GM23248 (cell line): ENCODE results near the gene PHF12. TPM values are rescaled to one million over a fixed set of nuclear protein-coding genes. Genes with fewer than 3 reads are reported as not detected.

Source experiments
- DNase-seq: peaks from one replicate; pipeline ENCODE4 v3.0.0-alpha.2; 2015
- H2AFZ ChIP-seq: fragments of 200-600 bp; sonication (generic); 2 replicates; pipeline ENCODE4 v1.6.1; 2016; ENCODE audit warnings: antibody characterized with exemption
- H3F3A ChIP-seq: fragments of 200-600 bp; sonication (generic); 2 replicates; pipeline ENCODE4 v1.6.1; 2016; ENCODE audit warnings: mild to moderate bottlenecking, antibody characterized with exemption, mixed run types; ENCODE audit not compliant: insufficient read depth
- H3K27ac ChIP-seq: fragments of 200-600 bp; sonication (generic); 2 replicates; pipeline ENCODE4 v1.5.1; 2016; ENCODE audit warnings: mild to moderate bottlenecking
- H3K27me3 ChIP-seq: fragments of 200-600 bp; sonication (generic); replicated peaks from 2 replicates; pipeline ENCODE4 v1.6.1; 2016; ENCODE audit warnings: mild to moderate bottlenecking; ENCODE audit not compliant: insufficient read depth
- H3K36me3 ChIP-seq: fragments of 200-600 bp; sonication (generic); 2 replicates; pipeline ENCODE4 v1.6.1; 2016; ENCODE audit warnings: low read depth, mild to moderate bottlenecking
- H3K4me1 ChIP-seq: fragments of 200-600 bp; sonication (generic); 2 replicates; pipeline ENCODE4 v1.6.1; 2016; ENCODE audit warnings: mild to moderate bottlenecking; ENCODE audit not compliant: insufficient read depth
- H3K4me2 ChIP-seq: fragments of 200-600 bp; sonication (generic); one replicate; pipeline ENCODE4 v1.6.1; 2016; ENCODE audit warnings: mild to moderate bottlenecking; ENCODE audit not compliant: unreplicated experiment
- H3K4me3 ChIP-seq: fragments of 200-600 bp; sonication (generic); 2 replicates; pipeline ENCODE4 v1.5.1; 2016; ENCODE audit warnings: mild to moderate bottlenecking
- H3K79me2 ChIP-seq: fragments of 200-600 bp; sonication (generic); 2 replicates; pipeline ENCODE4 v1.6.1; 2016; ENCODE audit warnings: mild to moderate bottlenecking; ENCODE audit not compliant: insufficient read depth
- H3K9ac ChIP-seq: fragments of 200-600 bp; sonication (generic); 2 replicates; pipeline ENCODE4 v1.6.1; 2016; ENCODE audit warnings: mild to moderate bottlenecking
- H3K9me2 ChIP-seq: fragments of 200-600 bp; sonication (generic); 2 replicates; pipeline ENCODE4 v1.6.1; 2016; ENCODE audit warnings: mixed run types, mild to moderate bottlenecking, moderate library complexity; ENCODE audit not compliant: insufficient read depth
- H3K9me3 ChIP-seq: fragments of 200-600 bp; sonication (generic); one replicate; pipeline ENCODE4 v1.6.1; 2017; ENCODE audit warnings: low read depth
- H4K20me1 ChIP-seq: fragments of 200-600 bp; sonication (generic); 2 replicates; pipeline ENCODE4 v1.6.0; 2016; ENCODE audit not compliant: insufficient read depth
- EZH2 ChIP-seq: fragments of 200-600 bp; sonication (generic); IDR thresholded peaks from 2 replicates; pipeline ENCODE4 v1.6.1; 2018; ENCODE audit warnings: antibody characterized with exemption, mild to moderate bottlenecking; ENCODE audit not compliant: insufficient read depth, poor library complexity, severe bottlenecking
- EZH2phosphoT487 ChIP-seq: fragments of 200-600 bp; sonication (generic); IDR thresholded peaks from 2 replicates; pipeline ENCODE4 v1.6.1; 2018; ENCODE audit warnings: antibody characterized with exemption, moderate library complexity, mild to moderate bottlenecking, low read depth; ENCODE audit not compliant: insufficient read depth
- WGBS, 2 experiments: methylation state at CpG; one replicate each; pipeline ENCODE4 v1.1.6; 2015 to 2017; ENCODE audit warnings: low lambda C conversion rate in 2 of 2, low coverage in 1 of 2; ENCODE audit errors: missing lambda C conversion rate in 2 of 2; 5-methylcytosine and 5-hydroxymethylcytosine counted together
- in situ Hi-C: fragments of 300-500 bp; cut with MboI; formaldehyde crosslinking; loops from 2 replicates; pipeline ENCODE4 v1.15.0; 2020
- polyA plus RNA-seq: library from polyadenylated mRNA; unstranded; fragments of >200 nt; fragmentation: Nextera tagmentation; extraction: Ambion mirVana; gene quantifications from 2 replicates; pipeline ENCODE4 v1.2.1, GENCODE V29; 2016
- total RNA-seq: library from RNA; depleted of rRNA; stranded (reverse); fragments of >200 nt; shearing (Covaris generic); gene quantifications from 2 replicates; pipeline ENCODE4 v1.2.3, GENCODE V29; 2014

PHF12 gene
- total and polyA plus RNA-seq, 2 experiments from 2014 or later, result 6.1 to 27.7 TPM

GRCh38 chr17:28991779-28992178 lies 40.5 kb upstream of the PHF12 start:
- peaks cover 7% of the 10 kb centered on the region; the same call in 1 of the 2 replicates for H3K27me3 ChIP-seq
- H3K36me3 ChIP-seq, result no peaks in the 10 kb centered on the region
- no peak for DNase-seq
- no peaks in the 10 kb centered on the region for H3K9me3 ChIP-seq
- no peak overlapping the region for H3K9ac ChIP-seq
- H3K27ac ChIP-seq, result no peak overlapping the region
- H3F3A ChIP-seq, result no peaks in the 10 kb centered on the region
- in situ Hi-C loops, result no loop called here
- TF ChIP-seq EZH2, result no peak
- TF ChIP-seq EZH2phosphoT487, result no peak
- H4K20me1 ChIP-seq, result no peaks in the 10 kb centered on the region
- no peaks in the 10 kb centered on the region for H3K79me2 ChIP-seq
- 48 to 56% methylated on average over 8 of the region's 8 CpGs for WGBS, 2 experiments
- H3K4me1 ChIP-seq, result no peaks in the 10 kb centered on the region
- no peak overlapping the region for H2AFZ ChIP-seq
- H3K9me2 ChIP-seq, result no peaks in the 10 kb centered on the region
- H3K4me3 ChIP-seq, result no peak overlapping the region
- no peak overlapping the region for H3K4me2 ChIP-seq

- peaks cover 15% of the 10 kb centered on the region for H3K27me3 ChIP-seq
- in situ Hi-C loops, result no loop called here
- TF ChIP-seq EZH2phosphoT487 (no peak), EZH2 (no peak)
Observed at GRCh38 chr17:28989028-28989427, 37.7 kb upstream of the PHF12 start.

DNA sequence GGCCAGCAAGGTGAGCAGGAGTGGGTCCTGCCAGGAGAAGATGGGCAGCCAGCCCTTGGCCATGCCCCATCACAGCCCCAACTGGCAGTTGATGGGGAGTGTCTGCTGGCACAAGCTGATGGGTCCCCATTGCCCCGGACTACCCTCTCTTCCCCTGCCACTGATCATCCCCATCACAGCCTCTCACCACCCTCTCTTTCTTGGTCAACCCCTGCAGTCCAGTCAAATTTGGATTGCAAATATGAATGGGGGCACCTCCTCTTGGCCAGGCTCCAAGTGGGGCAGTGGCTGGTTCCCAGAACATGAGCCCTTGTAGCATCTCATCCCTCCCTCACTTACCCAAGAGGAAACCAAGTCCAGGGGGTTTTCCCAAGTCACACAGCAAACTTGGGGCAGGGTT lies 37.2 kb upstream of the PHF12 start:
- peaks cover 16% of the 10 kb centered on the region for H3K27me3 ChIP-seq

More at GRCh38 chr17:28989028-28989427, 37.7 kb upstream of the PHF12 start:
- no peaks in the 10 kb centered on the region for H4K20me1 ChIP-seq
- DNase-seq, result no peak
- H3K4me3 ChIP-seq, result no peak overlapping the region
- H3K9ac ChIP-seq, result no peak overlapping the region
- H3K36me3 ChIP-seq, result no peaks in the 10 kb centered on the region
- no peaks in the 10 kb centered on the region for H3K9me2 ChIP-seq
- H3K9me3 ChIP-seq, result no peaks in the 10 kb centered on the region
- H3K4me1 ChIP-seq, result no peaks in the 10 kb centered on the region
- no peaks in the 10 kb centered on the region for H3F3A ChIP-seq
- no peak overlapping the region for H3K27ac ChIP-seq
- no peak overlapping the region for H3K4me2 ChIP-seq
- no peaks in the 10 kb centered on the region for H3K79me2 ChIP-seq
- H2AFZ ChIP-seq, result no peak overlapping the region

DNA sequence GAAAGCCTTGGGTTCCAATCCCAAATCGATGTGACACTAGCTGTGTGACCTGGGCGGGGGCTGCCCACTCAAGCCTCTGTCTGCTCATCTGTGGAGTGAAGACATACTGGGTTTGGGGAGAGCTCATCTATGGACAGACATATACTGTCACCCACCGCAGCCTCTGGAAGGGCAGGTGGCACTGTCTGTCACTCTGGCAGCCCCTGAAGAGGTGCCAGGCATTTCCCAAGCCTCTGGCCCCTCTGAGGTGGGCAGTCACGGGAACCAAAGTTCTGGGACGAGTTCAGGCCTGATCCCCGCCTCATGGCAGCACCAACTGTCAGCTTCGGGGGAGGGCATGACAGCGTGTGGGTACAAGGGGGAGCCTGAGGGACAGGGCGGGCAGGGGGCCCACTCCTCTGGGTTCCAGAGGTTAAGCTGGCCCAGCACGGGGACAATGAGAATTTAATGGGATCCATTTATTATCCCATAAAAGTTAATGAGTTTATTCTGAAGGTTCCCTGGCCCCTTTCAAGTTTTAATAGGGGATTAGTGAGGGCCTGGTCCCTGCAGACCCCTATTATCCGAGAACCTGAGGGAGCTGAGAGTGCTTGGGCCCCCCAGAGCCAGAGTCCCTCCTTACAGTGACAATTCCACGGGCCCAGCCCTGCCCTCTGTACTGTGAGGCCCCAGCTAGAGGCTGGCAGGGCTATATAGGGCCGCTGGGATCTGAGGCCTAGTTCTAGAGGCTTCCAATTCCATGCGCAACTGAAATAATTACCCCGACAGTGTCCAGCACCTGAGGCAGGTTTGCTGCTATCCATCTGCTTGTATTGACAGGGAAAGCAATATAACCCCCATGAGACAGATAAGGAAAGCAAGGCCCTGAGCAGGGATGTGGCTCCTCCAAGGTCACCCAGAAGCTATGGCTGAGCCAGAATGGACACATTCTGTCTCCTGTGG lies 35.7 kb upstream of the PHF12 start:
- H4K20me1 ChIP-seq, result no peaks in the 10 kb centered on the region
- H3K36me3 ChIP-seq, result no peaks in the 10 kb centered on the region
- no peaks in the 10 kb centered on the region for H3K79me2 ChIP-seq
- H3K27ac ChIP-seq, result no peak overlapping the region
- no peaks in the 10 kb centered on the region for H3F3A ChIP-seq
- in situ Hi-C loops, result no loop called here
- H3K4me1 ChIP-seq, result no peaks in the 10 kb centered on the region
- peaks cover 24% of the 10 kb centered on the region for H3K27me3 ChIP-seq
- H3K4me3 ChIP-seq, result no peak overlapping the region
- WGBS, 2 experiments, result 58 to 63% methylated on average over 15 of the region's 15 CpGs
- TF ChIP-seq EZH2 (no peak), EZH2phosphoT487 (no peak)
- no peaks in the 10 kb centered on the region for H3K9me2 ChIP-seq
- no peak for DNase-seq
- no peak overlapping the region for H3K9ac ChIP-seq
- no peak overlapping the region for H3K4me2 ChIP-seq
- no peaks in the 10 kb centered on the region for H3K9me3 ChIP-seq
- no peak overlapping the region for H2AFZ ChIP-seq

More for the DNA sequence above, 37.2 kb upstream of the PHF12 start:
- H3K9ac ChIP-seq, result no peak overlapping the region
- no peaks in the 10 kb centered on the region for H3K9me2 ChIP-seq
- in situ Hi-C loops, result no loop called here
- no peaks in the 10 kb centered on the region for H3K4me1 ChIP-seq
- no peak for DNase-seq
- H3K4me2 ChIP-seq, result no peak overlapping the region
- TF ChIP-seq EZH2phosphoT487 (no peak), EZH2 (no peak)
- no peaks in the 10 kb centered on the region for H3F3A ChIP-seq
- H4K20me1 ChIP-seq, result no peaks in the 10 kb centered on the region
- no peak overlapping the region for H3K4me3 ChIP-seq
- no peaks in the 10 kb centered on the region for H3K79me2 ChIP-seq
- no peaks in the 10 kb centered on the region for H3K9me3 ChIP-seq
- H3K36me3 ChIP-seq, result no peaks in the 10 kb centered on the region
- H3K27ac ChIP-seq, result no peak overlapping the region
- H2AFZ ChIP-seq, result no peak overlapping the region
- WGBS, 2 experiments, result 58 to 100% methylated on average over 1 of the region's 1 CpG
